ENCODE measurements around the gene TANC2. TPM values are rescaled to one million over a fixed set of nuclear protein-coding genes. Genes with fewer than 3 reads are reported as not detected.

TANC2 gene
- total RNA-seq, 1 donor from 2014 or later, result 41.5 TPM

GRCh38 chr17:63001689-63002394, 35.8 kb downstream of the TANC2 start:
- no peak for DNase-seq (ENCODE audit: low read depth in 2 of 2)

GRCh38 chr17:63002625-63003024, 36.6 kb downstream of the TANC2 start:
- DNase-seq (ENCODE audit: low read depth in 2 of 2), result no peak

GRCh38 chr17:63015824-63016223, 49.8 kb downstream of the TANC2 start:
- DNase-seq (ENCODE audit: low read depth in 2 of 2), result no peak

Other genes starting within 250 kb of the TANC2 start
- gene MARCHF10, start 157.9 kb upstream of the TANC2 start, total RNA-seq, result under 0.01 TPM in 1 of 2 replicates, not detected in the other

Measured in dermis microvascular lymphatic vessel endothelial cell (primary cell).